K562 treated with DMSO at 1 percent for 24 hours (cell line): ENCODE data around the gene PPP1R13B. TPM values are rescaled to one million over a fixed set of nuclear protein-coding genes. Genes with fewer than 3 reads are reported as not detected.

ENCODE experiments used
- total RNA-seq: library from RNA; unstranded; fragments of 300-600 nt; gene quantifications from 2 replicates; pipeline ENCODE4 v1.2.3, GENCODE V29; 2022; ENCODE audit warnings: low read depth; ENCODE audit not compliant: insufficient read depth

The PPP1R13B gene, protein sequence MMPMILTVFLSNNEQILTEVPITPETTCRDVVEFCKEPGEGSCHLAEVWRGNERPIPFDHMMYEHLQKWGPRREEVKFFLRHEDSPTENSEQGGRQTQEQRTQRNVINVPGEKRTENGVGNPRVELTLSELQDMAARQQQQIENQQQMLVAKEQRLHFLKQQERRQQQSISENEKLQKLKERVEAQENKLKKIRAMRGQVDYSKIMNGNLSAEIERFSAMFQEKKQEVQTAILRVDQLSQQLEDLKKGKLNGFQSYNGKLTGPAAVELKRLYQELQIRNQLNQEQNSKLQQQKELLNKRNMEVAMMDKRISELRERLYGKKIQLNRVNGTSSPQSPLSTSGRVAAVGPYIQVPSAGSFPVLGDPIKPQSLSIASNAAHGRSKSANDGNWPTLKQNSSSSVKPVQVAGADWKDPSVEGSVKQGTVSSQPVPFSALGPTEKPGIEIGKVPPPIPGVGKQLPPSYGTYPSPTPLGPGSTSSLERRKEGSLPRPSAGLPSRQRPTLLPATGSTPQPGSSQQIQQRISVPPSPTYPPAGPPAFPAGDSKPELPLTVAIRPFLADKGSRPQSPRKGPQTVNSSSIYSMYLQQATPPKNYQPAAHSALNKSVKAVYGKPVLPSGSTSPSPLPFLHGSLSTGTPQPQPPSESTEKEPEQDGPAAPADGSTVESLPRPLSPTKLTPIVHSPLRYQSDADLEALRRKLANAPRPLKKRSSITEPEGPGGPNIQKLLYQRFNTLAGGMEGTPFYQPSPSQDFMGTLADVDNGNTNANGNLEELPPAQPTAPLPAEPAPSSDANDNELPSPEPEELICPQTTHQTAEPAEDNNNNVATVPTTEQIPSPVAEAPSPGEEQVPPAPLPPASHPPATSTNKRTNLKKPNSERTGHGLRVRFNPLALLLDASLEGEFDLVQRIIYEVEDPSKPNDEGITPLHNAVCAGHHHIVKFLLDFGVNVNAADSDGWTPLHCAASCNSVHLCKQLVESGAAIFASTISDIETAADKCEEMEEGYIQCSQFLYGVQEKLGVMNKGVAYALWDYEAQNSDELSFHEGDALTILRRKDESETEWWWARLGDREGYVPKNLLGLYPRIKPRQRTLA
- total RNA-seq: 2.3 and 2.4 TPM in 2 replicates

DNA sequence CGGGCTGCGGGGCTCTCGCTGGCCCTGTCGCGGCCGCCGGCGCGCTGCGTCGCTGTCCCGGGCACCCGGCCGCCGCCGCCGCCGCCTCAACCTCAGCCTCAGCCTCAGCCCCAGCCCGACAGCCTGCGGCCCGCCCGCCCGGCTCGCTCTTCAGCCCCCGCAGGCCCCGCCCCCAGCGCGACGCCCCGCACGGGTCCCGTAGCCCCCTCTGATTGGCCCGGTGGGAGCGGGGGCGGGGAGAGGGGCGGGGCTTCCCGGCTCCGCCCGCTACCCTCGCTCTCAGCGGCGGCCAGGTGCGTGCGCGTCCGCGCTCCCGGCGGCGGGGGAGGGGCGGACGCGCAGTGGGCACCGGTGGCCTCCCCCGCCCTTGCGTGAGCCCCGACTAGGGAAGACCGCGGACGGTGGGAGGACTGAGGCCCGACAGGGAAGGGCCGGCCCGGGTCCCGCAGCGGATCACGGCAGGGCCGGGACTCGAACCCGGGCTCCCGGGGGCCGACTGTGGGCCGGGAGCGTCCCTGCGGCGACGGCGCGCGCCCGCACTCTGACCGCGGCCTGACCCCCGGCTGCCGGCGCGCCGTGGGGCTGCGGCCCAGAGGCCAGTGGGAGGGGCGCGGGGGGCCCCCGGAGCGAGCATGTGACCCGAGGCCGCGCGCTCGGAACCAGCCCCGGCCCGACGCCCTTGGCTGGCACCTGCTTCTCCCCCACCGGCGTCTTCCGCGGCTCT lies at the start of gene PPP1R13B:
TSS of gene PPP1R13B (minus strand) at position 125 of the 724 bp plus-strand sequence. CDS start 268 bp downstream, outside the sequence.

DNA sequence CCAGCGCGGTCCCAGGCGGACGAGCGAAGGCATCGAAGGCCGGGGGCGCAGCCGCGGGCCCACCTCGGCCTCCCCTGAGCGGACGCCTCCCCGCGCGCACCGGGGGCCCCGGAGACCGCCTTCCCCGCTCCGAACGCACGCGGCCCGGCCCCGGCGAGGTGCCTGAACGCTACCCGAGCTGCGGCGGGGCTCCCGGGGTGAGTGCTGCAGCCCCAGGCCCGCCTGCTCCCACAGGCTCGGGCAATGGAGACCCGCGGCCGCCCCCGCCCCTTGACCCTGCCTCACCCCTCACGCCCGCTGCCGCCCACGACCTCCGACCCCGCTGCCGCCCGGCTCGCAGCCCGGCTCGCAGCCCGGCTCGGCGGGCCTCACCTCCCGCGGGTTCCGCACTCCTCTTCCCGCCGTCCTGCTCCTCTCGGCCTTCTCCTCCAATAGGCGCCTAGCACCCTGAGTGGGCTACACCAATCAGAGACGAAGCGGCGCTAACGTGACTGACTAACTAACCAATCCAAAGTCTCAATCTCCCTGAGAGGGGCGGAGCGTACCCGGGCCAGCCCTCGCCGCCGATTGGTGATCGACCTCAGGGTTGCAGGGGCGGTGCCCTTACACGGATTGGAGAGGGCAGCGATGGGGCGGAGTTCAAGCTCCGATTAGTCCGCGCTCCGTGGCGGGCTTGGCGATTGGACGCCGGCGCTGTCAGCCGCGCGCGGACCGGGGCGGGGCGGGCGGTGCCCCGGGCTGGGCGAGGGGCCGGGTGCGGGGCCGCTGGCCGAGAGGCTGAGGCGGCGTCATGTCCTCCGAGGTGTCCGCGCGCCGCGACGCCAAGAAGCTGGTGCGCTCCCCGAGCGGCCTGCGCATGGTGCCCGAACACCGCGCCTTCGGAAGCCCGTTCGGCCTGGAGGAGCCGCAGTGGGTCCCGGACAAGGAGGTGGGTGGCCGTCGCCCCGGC lies 132.0 kb downstream of the PPP1R13B start, which contains the start of the genes XRCC3 and ZFYVE21:
TSS of gene XRCC3 (minus strand) at position 400 of the 949 bp plus-strand sequence. CDS start 4,364 bp downstream, outside the sequence.
TSS of gene ZFYVE21 (plus strand) at position 759 of the 949 bp plus-strand sequence. CDS start at position 791, 32 bp downstream.

Other genes starting within 250 kb of the PPP1R13B start
- 130 and 136 TPM in 2 replicates for gene KLC1, start 218.4 kb downstream of the PPP1R13B start, total RNA-seq
- gene XRCC3, start 132.1 kb downstream of the PPP1R13B start, total RNA-seq: 31.3 and 35.0 TPM in 2 replicates
- 18.9 and 19.4 TPM in 2 replicates for gene ZFYVE21, start 131.8 kb downstream of the PPP1R13B start, total RNA-seq
- 0.22 TPM in 1 of 2 replicates, not detected in the other for gene TDRD9, start 80.9 kb upstream of the PPP1R13B start, total RNA-seq
- gene RD3L, start 95.0 kb upstream of the PPP1R13B start, total RNA-seq: not detected in 2 replicates
- gene ASPG, start 238.1 kb upstream of the PPP1R13B start, total RNA-seq: not detected in 2 replicates